Measurements from ENCODE around the gene CDH24. TPM values are rescaled to one million over a fixed set of nuclear protein-coding genes. Genes with fewer than 3 reads are reported as not detected.

The CDH24 gene
- total RNA-seq, 6 experiments from 2014 or later, result 0.26 to 0.74 (median 0.54) TPM

GRCh38 chr14:23091294-23092225 is 34.2 kb upstream of the CDH24 start:
- WGBS (ENCODE audit: insufficient coverage, low coverage, low lambda C conversion rate, missing lambda C conversion rate), result 69% methylated on average over 9 of the region's 12 CpGs
- no peaks in the 10 kb centered on the region for H3K9me3 ChIP-seq
- DNase-seq (no peak), ATAC-seq (no peak)
- H3K4me3 ChIP-seq, result no peak overlapping the region
- H3K4me1 ChIP-seq, result peaks cover 0 to 12% (median 5%) of the 10 kb centered on the region in 4 donors
- H3K27ac ChIP-seq, result no peak overlapping the region
- intact Hi-C loops (cut with DNase I), result no loop called here
- H3K36me3 ChIP-seq, result peaks cover 13 to 65% (median 19%) of the 10 kb centered on the region in 4 donors
- TF ChIP-seq CTCF (IDR thresholded peaks at IDR 0.05) (no peak), POLR2A (IDR thresholded peaks at IDR 0.05) (no peak)
- H3K27me3 ChIP-seq, result no peaks in the 10 kb centered on the region

GRCh38 chr14:23090254-23090636 is 32.9 kb upstream of the CDH24 start:
- Histone ChIP-seq H3K27ac (no peak overlapping the region), H3K36me3 (peaks cover 16 to 78% (median 27%) of the 10 kb centered on the region in 4 donors), H3K27me3 (no peaks in the 10 kb centered on the region), H3K4me3 (no peak overlapping the region), H3K4me1 (peaks cover 0 to 11% (median 4%) of the 10 kb centered on the region in 4 donors), H3K9me3 (no peaks in the 10 kb centered on the region)
- DNase-seq (no peak), ATAC-seq (no peak)
- 42% methylated on average over 4 of the region's 4 CpGs for WGBS (ENCODE audit: insufficient coverage, low coverage, low lambda C conversion rate, missing lambda C conversion rate)
- intact Hi-C loops (cut with DNase I), result no loop called here
- TF ChIP-seq CTCF (IDR thresholded peaks at IDR 0.05) (no peak), POLR2A (IDR thresholded peaks at IDR 0.05) (no peak)

DNA sequence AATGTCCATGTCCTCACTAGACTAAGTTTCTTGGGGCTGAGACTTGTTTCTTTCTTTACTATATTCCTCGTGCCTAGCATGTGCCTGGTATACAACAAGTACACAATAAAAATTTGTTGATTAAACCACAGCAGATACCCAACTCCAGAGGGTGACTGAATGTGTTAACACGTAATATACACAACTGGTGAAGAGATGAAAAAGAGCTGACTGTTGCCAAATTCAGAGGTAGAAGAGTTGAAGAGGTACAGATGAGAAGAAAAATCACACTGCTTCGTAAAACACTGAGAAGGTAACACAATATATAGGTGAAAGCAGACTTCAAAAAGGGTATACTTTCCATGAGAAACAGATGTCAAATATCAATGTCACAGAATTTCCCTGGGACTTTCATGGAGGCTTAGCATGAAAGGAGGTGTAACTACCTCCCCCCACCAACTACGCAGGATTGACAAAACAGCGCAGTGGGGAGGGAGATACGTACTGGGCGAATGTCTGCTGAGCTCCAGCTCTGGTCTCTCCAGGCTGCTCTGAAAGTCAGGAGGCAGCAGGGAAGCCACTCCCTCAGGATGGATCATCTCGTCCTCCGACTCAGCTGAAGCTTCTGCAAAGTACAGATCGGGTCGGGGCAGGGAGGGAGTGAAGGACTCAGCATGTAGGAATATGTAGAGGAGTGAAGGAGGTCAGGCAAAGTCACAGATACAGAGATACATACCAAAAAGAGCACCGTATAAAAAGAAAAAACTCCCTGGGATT is 32.4 kb upstream of the CDH24 start:
- ATAC-seq (no peak), DNase-seq (no peak)
- no peaks in the 10 kb centered on the region for H3K9me3 ChIP-seq
- intact Hi-C loops (cut with DNase I), result no loop called here
- no peak overlapping the region for H3K4me3 ChIP-seq
- no peaks in the 10 kb centered on the region for H3K27me3 ChIP-seq
- no peak overlapping the region for H3K27ac ChIP-seq
- H3K36me3 ChIP-seq, result peaks cover 16 to 83% (median 31%) of the 10 kb centered on the region in 4 donors
- 64% methylated on average over 7 of the region's 12 CpGs for WGBS (ENCODE audit: insufficient coverage, low coverage, low lambda C conversion rate, missing lambda C conversion rate)
- peaks cover 0 to 11% (median 4%) of the 10 kb centered on the region in 4 donors for H3K4me1 ChIP-seq
- TF ChIP-seq POLR2A (IDR thresholded peaks at IDR 0.05), result no peak
- TF ChIP-seq CTCF (IDR thresholded peaks at IDR 0.05), result no peak

DNA sequence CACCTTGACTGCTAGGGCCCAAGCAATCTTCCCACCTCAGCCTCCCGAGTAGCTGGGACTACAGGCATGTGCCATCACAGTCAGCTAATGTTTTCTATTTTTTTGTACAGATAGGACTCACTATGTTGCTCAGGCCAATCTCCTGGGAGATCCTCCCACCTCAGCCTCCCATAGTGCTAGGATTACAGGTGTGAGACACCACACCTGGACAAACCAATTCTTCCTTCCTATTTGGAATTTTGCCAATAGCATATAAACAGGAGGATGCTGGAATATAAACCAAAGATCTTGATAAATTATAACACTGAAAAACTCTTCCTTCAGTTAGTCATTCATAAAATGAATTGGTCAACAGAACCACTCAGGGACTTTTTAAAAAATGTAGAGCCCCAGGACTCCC is 29.2 kb upstream of the CDH24 start:
- H3K4me3 ChIP-seq, result no peak overlapping the region
- intact Hi-C loops (cut with DNase I), result no loop called here
- H3K36me3 ChIP-seq, result peaks cover 14 to 89% (median 34%) of the 10 kb centered on the region in 4 donors
- no peaks in the 10 kb centered on the region for H3K9me3 ChIP-seq
- no peak for DNase-seq
- no peak for TF ChIP-seq CTCF (IDR thresholded peaks at IDR 0.05)
- no peak for TF ChIP-seq POLR2A (IDR thresholded peaks at IDR 0.05)
- ATAC-seq, result no peak
- no peaks in the 10 kb centered on the region for H3K4me1 ChIP-seq
- H3K27ac ChIP-seq, result no peak overlapping the region
- WGBS (ENCODE audit: insufficient coverage, low coverage, low lambda C conversion rate, missing lambda C conversion rate), result no CpG with 5 or more reads among the region's 1 CpG
- H3K27me3 ChIP-seq, result no peaks in the 10 kb centered on the region

All from right lobe of liver (tissue), 6 donors.